NCI-H345 (cell line): Measurements from ENCODE around the gene CCR8.
"Not testable (repeated sequence)": the region's sequence is repeated elsewhere in the genome, so short reads cannot be mapped to it uniquely, and the experiment has no call there.

ENCODE experiments used
- DNase-seq: peaks from one replicate; lab custom pipeline; 2025; lab: John Stamatoyannopoulos, UW

CCR8 gene

GRCh38 chr3:39315420-39315819, 14.1 kb upstream of the CCR8 start:
- DNase-seq = no peak

- no peak for DNase-seq
Measured at GRCh38 chr3:39317571-39318169, 11.8 kb upstream of the CCR8 start.

- no peak for DNase-seq
Measured at GRCh38 chr3:39318301-39318700, 11.2 kb upstream of the CCR8 start.

- DNase-seq = no peak
Measured at GRCh38 chr3:39319249-39319648, 10.3 kb upstream of the CCR8 start.

GRCh38 chr3:39321574-39321983, 7.9 kb upstream of the CCR8 start:
- not testable (repeated sequence) for DNase-seq

GRCh38 chr3:39322209-39322715, 7.2 kb upstream of the CCR8 start:
- DNase-seq = not testable (repeated sequence)

- DNase-seq = no peak
Measured at GRCh38 chr3:39322936-39323335, 6.6 kb upstream of the CCR8 start.

GRCh38 chr3:39323494-39323893, 6.0 kb upstream of the CCR8 start:
- no peak for DNase-seq

- no peak for DNase-seq
Measured at GRCh38 chr3:39325236-39325635, 4.3 kb upstream of the CCR8 start.

GRCh38 chr3:39327053-39327745, 2.3 kb upstream of the CCR8 start:
- DNase-seq = no peak

- no peak for DNase-seq
Measured at GRCh38 chr3:39327746-39328349, 1.7 kb upstream of the CCR8 start.

- no peak for DNase-seq
Measured at GRCh38 chr3:39330824-39331223, 1.3 kb downstream of the CCR8 start.

- DNase-seq = no peak
Measured at GRCh38 chr3:39332525-39332924, 3.0 kb downstream of the CCR8 start.

GRCh38 chr3:39333607-39334006, 4.1 kb downstream of the CCR8 start:
- no peak for DNase-seq

GRCh38 chr3:39334205-39334604, 4.7 kb downstream of the CCR8 start:
- no peak for DNase-seq

GRCh38 chr3:39338201-39338600, 8.7 kb downstream of the CCR8 start:
- no peak for DNase-seq

- no peak for DNase-seq
Measured at GRCh38 chr3:39339086-39339485, 9.6 kb downstream of the CCR8 start.

- DNase-seq = no peak
Measured at GRCh38 chr3:39343076-39343717, 13.7 kb downstream of the CCR8 start.

- no peak for DNase-seq
Measured at GRCh38 chr3:39343760-39344159, 14.3 kb downstream of the CCR8 start.

- no peak for DNase-seq
Measured at GRCh38 chr3:39344746-39345344, 15.3 kb downstream of the CCR8 start.

- no peak for DNase-seq
Measured at GRCh38 chr3:39346785-39347585, 17.5 kb downstream of the CCR8 start.

- DNase-seq = no peak
Measured at GRCh38 chr3:39347586-39347876, 18.0 kb downstream of the CCR8 start.
